DOHH2 (cell line): Measurements from ENCODE around the gene RNF14.

ENCODE experiments used
- H3F3A ChIP-seq: fragments of 200-600 bp; sonication (generic), shearing (Covaris generic); 2 replicates; pipeline ENCODE4 v1.6.0; 2016; ENCODE audit warnings: antibody characterized with exemption, mild to moderate bottlenecking; ENCODE audit not compliant: control insufficient read depth, insufficient read depth
- H3K27ac ChIP-seq: fragments of 200-600 bp; sonication (generic); 2 replicates; pipeline ENCODE4 v1.5.1; 2014; ENCODE audit warnings: low read depth, mild to moderate bottlenecking, low read length, moderate library complexity
- H3K27me3 ChIP-seq: fragments of 200-600 bp; sonication (generic); 2 replicates; pipeline ENCODE4 v1.6.1; 2014; ENCODE audit warnings: mild to moderate bottlenecking, low read length, mixed read lengths; ENCODE audit not compliant: control insufficient read depth
- H3K36me3 ChIP-seq: fragments of 200-600 bp; sonication (generic); 2 replicates; pipeline ENCODE4 v1.6.1; 2014; ENCODE audit warnings: mild to moderate bottlenecking, low read length, moderate library complexity, mixed read lengths; ENCODE audit not compliant: control insufficient read depth
- H3K4me1 ChIP-seq: fragments of 200-600 bp; sonication (generic); 2 replicates; pipeline ENCODE4 v1.6.1; 2014; ENCODE audit warnings: mild to moderate bottlenecking, low read length, mixed read lengths; ENCODE audit not compliant: control insufficient read depth
- H3K4me2 ChIP-seq: fragments of 200-600 bp; sonication (generic); 2 replicates; pipeline ENCODE4 v1.6.0; 2014; ENCODE audit warnings: mild to moderate bottlenecking, low read length, moderate library complexity
- H3K4me3 ChIP-seq: fragments of 200-600 bp; sonication (generic); 2 replicates; pipeline ENCODE4 v1.5.1; 2014; ENCODE audit warnings: mild to moderate bottlenecking, low read length, mixed read lengths
- H3K79me2 ChIP-seq: fragments of 200-600 bp; sonication (generic); 2 replicates; pipeline ENCODE4 v1.6.1; 2014; ENCODE audit warnings: mild to moderate bottlenecking, low read length, mixed read lengths; ENCODE audit not compliant: control insufficient read depth
- H3K9me2 ChIP-seq: fragments of 200-600 bp; sonication (generic); replicated peaks from 2 replicates; pipeline ENCODE4 v1.6.1; 2014; ENCODE audit warnings: mild to moderate bottlenecking, low read length, mixed read lengths; ENCODE audit not compliant: control insufficient read depth
- H3K9me3 ChIP-seq: fragments of 200-600 bp; sonication (generic); 2 replicates; pipeline ENCODE4 v1.6.1; 2014; ENCODE audit warnings: antibody characterized with exemption, low read length, mixed read lengths; ENCODE audit not compliant: control insufficient read depth, insufficient read depth
- H4K20me1 ChIP-seq: fragments of 200-600 bp; sonication (generic); 2 replicates; pipeline ENCODE4 v1.6.0; 2014; ENCODE audit warnings: low read depth, mild to moderate bottlenecking, antibody characterized with exemption, low read length, moderate library complexity; ENCODE audit not compliant: control insufficient read depth, insufficient read depth
- CTCF ChIP-seq: fragments of 200-600 bp; sonication (generic); IDR thresholded peaks from one replicate; pipeline ENCODE4 v1.5.1; 2014; ENCODE audit warnings: antibody characterized with exemption, mild to moderate bottlenecking, low read depth, low read length; ENCODE audit not compliant: poor library complexity, severe bottlenecking
- EZH2phosphoT487 ChIP-seq: fragments of 200-600 bp; sonication (generic); IDR thresholded peaks from 2 replicates; pipeline ENCODE4 v1.6.1; 2017; ENCODE audit warnings: borderline replicate concordance, mild to moderate bottlenecking, antibody characterized with exemption, low read length, moderate library complexity, mixed read lengths

Gene RNF14

DNA sequence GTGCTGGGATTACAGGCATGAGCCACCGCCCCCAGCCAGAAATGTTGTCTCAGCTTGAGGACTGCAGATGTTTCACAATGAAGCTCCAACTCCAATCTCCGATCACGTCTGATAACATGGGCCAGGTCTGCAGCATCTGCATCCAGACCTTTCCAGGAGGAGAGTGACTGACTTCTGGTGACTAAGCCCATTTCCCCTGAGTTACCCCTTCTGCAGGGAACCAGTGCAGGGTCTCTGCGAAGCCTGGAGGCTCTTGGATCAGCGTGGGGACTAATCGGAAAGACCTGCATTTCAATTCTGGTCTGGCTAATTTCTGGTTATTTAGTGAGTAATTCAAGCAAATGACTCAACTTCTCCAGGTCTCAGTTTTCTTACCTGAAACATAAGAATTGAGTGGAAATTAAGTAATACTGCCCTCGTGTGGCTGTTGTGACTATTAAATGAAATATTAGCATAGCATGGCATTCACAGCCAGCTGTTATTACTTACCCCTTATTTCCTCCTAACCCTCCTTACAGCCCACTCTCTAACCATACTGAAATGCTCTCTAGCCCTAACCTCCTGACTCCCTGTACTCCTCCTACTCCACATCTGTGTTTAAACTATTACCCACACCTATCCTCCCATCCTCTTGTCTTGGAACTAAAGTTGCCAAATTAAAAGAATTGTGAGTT, 46.1 kb downstream of the RNF14 start:
- no peaks in the 10 kb centered on the region for H4K20me1 ChIP-seq
- peaks cover 54% of the 10 kb centered on the region for H3K4me1 ChIP-seq
- no peak overlapping the region; the same call in 1 of the 2 replicates for H3K4me3 ChIP-seq
- H3K36me3 ChIP-seq, result no peaks in the 10 kb centered on the region
- H3K79me2 ChIP-seq, result no peaks in the 10 kb centered on the region
- no peak overlapping the region for H3K27ac ChIP-seq
- TF ChIP-seq EZH2phosphoT487 (no peak), CTCF (peak; percentile 72)
- peaks cover 33% of the 10 kb centered on the region for H3K27me3 ChIP-seq
- no peaks in the 10 kb centered on the region for H3K9me2 ChIP-seq
- H3K9me3 ChIP-seq, result no peaks in the 10 kb centered on the region
- peaks cover 10% of the 10 kb centered on the region; the same call in 1 of the 2 replicates for H3F3A ChIP-seq
- H3K4me2 ChIP-seq, result peak overlapping the region; percentile 57

- peak overlapping the region; percentile 34 for H3K27ac ChIP-seq
- H3K4me2 ChIP-seq, result peak overlapping the region; percentile 57
- H3F3A ChIP-seq, result peaks cover 10% of the 10 kb centered on the region; the same call in 1 of the 2 replicates
- peaks cover 54% of the 10 kb centered on the region for H3K4me1 ChIP-seq
- no peaks in the 10 kb centered on the region for H3K36me3 ChIP-seq
- peaks cover 41% of the 10 kb centered on the region for H3K27me3 ChIP-seq
- H4K20me1 ChIP-seq, result no peaks in the 10 kb centered on the region
- TF ChIP-seq EZH2phosphoT487 (no peak), CTCF (no peak)
- H3K4me3 ChIP-seq, result peak overlapping the region; percentile 37
- H3K9me3 ChIP-seq, result no peaks in the 10 kb centered on the region
- no peaks in the 10 kb centered on the region for H3K79me2 ChIP-seq
- no peaks in the 10 kb centered on the region for H3K9me2 ChIP-seq
Measured at GRCh38 chr5:142015781-142016533, 47.1 kb downstream of the RNF14 start.

DNA sequence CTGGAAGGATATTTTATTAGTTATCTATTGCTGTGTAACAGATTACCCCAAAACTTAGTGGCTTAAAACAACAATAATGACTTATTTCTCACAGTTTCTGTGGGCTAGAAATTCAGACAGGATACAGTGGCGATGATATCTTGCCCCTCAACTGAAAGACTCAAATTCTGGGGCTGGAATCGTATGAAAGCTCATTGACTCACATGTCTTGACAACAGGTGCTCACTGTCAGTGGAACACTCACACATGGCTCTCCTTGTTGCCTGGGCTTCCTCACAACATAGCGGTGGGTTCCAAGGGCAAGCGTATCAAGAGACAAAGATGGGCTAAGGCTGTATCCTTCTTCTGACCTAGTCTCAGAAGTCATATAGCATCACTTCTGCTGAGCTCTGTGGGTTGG, 47.7 kb downstream of the RNF14 start:
- peak overlapping the region; percentile 34; the same call in 1 of the 2 replicates for H3K27ac ChIP-seq
- H3K36me3 ChIP-seq, result no peaks in the 10 kb centered on the region
- H3K4me2 ChIP-seq, result peak overlapping the region; percentile 57
- H4K20me1 ChIP-seq, result no peaks in the 10 kb centered on the region
- no peaks in the 10 kb centered on the region for H3K9me2 ChIP-seq
- H3F3A ChIP-seq, result peaks cover 10% of the 10 kb centered on the region; the same call in 1 of the 2 replicates
- peaks cover 47% of the 10 kb centered on the region for H3K27me3 ChIP-seq
- H3K4me1 ChIP-seq, result peaks cover 54% of the 10 kb centered on the region
- no peak for TF ChIP-seq EZH2phosphoT487
- TF ChIP-seq CTCF, result no peak
- H3K4me3 ChIP-seq, result peak overlapping the region; percentile 37
- no peaks in the 10 kb centered on the region for H3K79me2 ChIP-seq
- H3K9me3 ChIP-seq, result no peaks in the 10 kb centered on the region
